GM12878 (cell line): Measurements from ENCODE around the gene NR6A1. TPM values are rescaled to one million over a fixed set of nuclear protein-coding genes. Genes with fewer than 3 reads are reported as not detected.

Source experiments
- ATAC-seq: fragments of 200-7000 bp; cut with Tn5 transposase; 3 replicates; pipeline ENCODE4 v1.9.1; 2020; ENCODE audit warnings: mild to moderate bottlenecking, moderate library complexity
- BruUV-seq: library from RNA; stranded (reverse); fragments of 400-500 nt; replicated peaks from 2 replicates; lab custom pipeline; 2021; lab: Mats Ljungman, UMichigan
- CTCF ChIA-PET: fragments of 300-600 bp; sonication (Branson Sonifier 250); formaldehyde crosslinking; extraction: SDS; loops from one replicate; lab custom pipeline; 2021; ENCODE audit warnings: inconsistent platforms; lab: Yijun Ruan, JAX
- POLR2A ChIA-PET: fragments of 350-600 bp; formaldehyde crosslinking; extraction: SDS; loops from one replicate; lab custom pipeline; 2021; ENCODE audit warnings: inconsistent platforms; lab: Charles Lee
- RAD21 ChIA-PET: fragments of 300-600 bp; sonication (Branson Sonifier 250); formaldehyde crosslinking; loops from one replicate; lab custom pipeline; 2023; ENCODE audit warnings: antibody characterized with exemption; ENCODE audit not compliant: unreplicated experiment; lab: Charles Lee
- SMC1A ChIA-PET: fragments of 300-600 bp; sonication (Branson Sonifier 250); formaldehyde crosslinking; loops from one replicate; lab custom pipeline; 2023; ENCODE audit not compliant: unreplicated experiment, uncharacterized antibody; lab: Charles Lee
- DNase-seq: peaks from one replicate; pipeline ENCODE4 v3.0.0-alpha.2; 2011; ENCODE audit warnings: low read depth, low spot score
- FAIRE-seq: peaks from 3 replicates; lab custom pipeline; 2011; peaks lifted over from hg19 to GRCh38; lab: Jason Lieb, UNC
- H2AFZ ChIP-seq: 2 replicates; pipeline ENCODE4 v1.6.0; 2011; ENCODE audit warnings: low read depth, low read length, control low read depth; ENCODE audit not compliant: control insufficient read depth
- H3K27ac ChIP-seq: 2 replicates; pipeline ENCODE4 v1.5.1; 2011; ENCODE audit warnings: control low read depth; ENCODE audit not compliant: control insufficient read depth, insufficient read depth
- H3K27me3 ChIP-seq, 2 experiments: replicated peaks in 1 of 2; 2 replicates each; pipeline versions ENCODE4 v1.6.0 to v1.6.1; 2011; ENCODE audit warnings: low read length in 1 of 2; ENCODE audit not compliant: control insufficient read depth in 2 of 2, insufficient read depth in 2 of 2
- H3K36me3 ChIP-seq, 2 experiments: 2 replicates each; pipeline ENCODE4 v1.5.1; 2011; ENCODE audit warnings: low read length in 1 of 2; ENCODE audit not compliant: control insufficient read depth in 2 of 2, insufficient read depth in 2 of 2
- H3K4me1 ChIP-seq: 2 replicates; pipeline ENCODE4 v1.6.1; 2011; ENCODE audit warnings: mild to moderate bottlenecking, low read length, moderate library complexity, mixed read lengths; ENCODE audit not compliant: control insufficient read depth, insufficient read depth
- H3K4me2 ChIP-seq: 2 replicates; pipeline ENCODE4 v1.6.0; 2011; ENCODE audit warnings: control low read depth; ENCODE audit not compliant: control insufficient read depth, insufficient read depth
- H3K4me3 ChIP-seq: fragments of 200-600 bp; sonication (generic); 2 replicates; pipeline ENCODE4 v1.5.1; 2016
- H3K79me2 ChIP-seq: 2 replicates; pipeline ENCODE4 v1.6.0; 2011; ENCODE audit warnings: low read length; ENCODE audit not compliant: control insufficient read depth, insufficient read depth
- H3K9ac ChIP-seq: 2 replicates; pipeline ENCODE4 v1.8.0; 2011; ENCODE audit warnings: low read length, control low read depth, mixed read lengths; ENCODE audit not compliant: control insufficient read depth, insufficient read depth
- H3K9me3 ChIP-seq: replicated peaks from 3 replicates; pipeline ENCODE4 v1.5.1; 2011; ENCODE audit warnings: mild to moderate bottlenecking, low read length; ENCODE audit not compliant: control insufficient read depth, insufficient read depth
- H4K20me1 ChIP-seq: 2 replicates; pipeline ENCODE4 v1.6.0; 2011; ENCODE audit not compliant: control insufficient read depth, insufficient read depth
- ATF7 ChIP-seq: fragments of 450-650 bp; IDR thresholded peaks from 2 replicates; pipeline ENCODE4 v1.6.1; 2016; ENCODE audit warnings: low read depth, mild to moderate bottlenecking
- CBFB ChIP-seq: IDR thresholded peaks from 2 replicates; pipeline ENCODE4 v1.6.1; 2016; ENCODE audit warnings: antibody characterized with exemption, low read depth
- CHD4 ChIP-seq: fragments of 200-600 bp; sonication (generic); IDR thresholded peaks from 2 replicates; pipeline ENCODE4 v1.6.1; 2016; ENCODE audit warnings: mild to moderate bottlenecking
- CREM ChIP-seq: IDR thresholded peaks from 2 replicates; pipeline ENCODE4 v1.6.1; 2014; ENCODE audit warnings: antibody characterized with exemption, low read depth
- ETV6 ChIP-seq, 2 experiments: fragments of 450-650 bp in 1 of 2; IDR thresholded peaks in 1 of 2; conservative IDR thresholded peaks in 1 of 2; 2 replicates each; pipeline ENCODE4 v1.6.1; 2014; ENCODE audit warnings: antibody characterized with exemption in 1 of 2, borderline replicate concordance in 1 of 2, low read depth in 1 of 2, mild to moderate bottlenecking in 1 of 2, moderate library complexity in 1 of 2
- HDAC6 ChIP-seq: fragments of 200-600 bp; sonication (generic); IDR thresholded peaks from one replicate; pipeline ENCODE4 v1.8.0; 2017; ENCODE audit warnings: antibody characterized with exemption; ENCODE audit not compliant: unreplicated experiment
- JUND ChIP-seq: IDR thresholded peaks from 2 replicates; pipeline ENCODE4 v1.6.1; 2012; ENCODE audit warnings: low read depth, mild to moderate bottlenecking, low read length, improper control_type of control experiment, moderate library complexity
- KLF5 ChIP-seq: fragments of 450-650 bp; IDR thresholded peaks from 2 replicates; pipeline ENCODE4 v1.6.1; 2014; ENCODE audit warnings: mild to moderate bottlenecking; ENCODE audit not compliant: partially characterized antibody
- MTA3 ChIP-seq: IDR thresholded peaks from 2 replicates; pipeline ENCODE4 v1.6.1; 2012; ENCODE audit warnings: low read length, inconsistent platforms, borderline replicate concordance
- MYB ChIP-seq: fragments of 150-350 bp; IDR thresholded peaks from 2 replicates; pipeline ENCODE4 v1.6.1; 2014; ENCODE audit warnings: mild to moderate bottlenecking, low read depth, low read length, borderline replicate concordance
- RAD51 ChIP-seq: fragments of 450-650 bp; IDR thresholded peaks from 2 replicates; pipeline ENCODE4 v1.6.1; 2016; ENCODE audit warnings: moderate library complexity, mild to moderate bottlenecking, inconsistent platforms
- RB1 ChIP-seq: fragments of 450-650 bp; formaldehyde crosslinking; IDR thresholded peaks from 2 replicates; pipeline ENCODE4 v1.6.1; 2017; ENCODE audit warnings: mild to moderate bottlenecking, borderline replicate concordance
- SP1 ChIP-seq: IDR thresholded peaks from one replicate; pipeline ENCODE4 v1.6.1; 2011; ENCODE audit warnings: low read depth, low read length
- SREBF2 ChIP-seq: IDR thresholded peaks from 2 replicates; pipeline ENCODE4 v1.6.1; 2012; ENCODE audit warnings: mild to moderate bottlenecking, low read length
- STAT1 ChIP-seq: fragments of 450-650 bp; conservative IDR thresholded peaks from 2 replicates; pipeline ENCODE4 v1.6.1; 2014; ENCODE audit warnings: antibody characterized with exemption, mild to moderate bottlenecking
- STAT3 ChIP-seq: IDR thresholded peaks from 2 replicates; pipeline ENCODE4 v1.6.1; 2011; ENCODE audit warnings: low read depth, low read length, improper control_type of control experiment
- USF2 ChIP-seq: IDR thresholded peaks from 2 replicates; pipeline ENCODE4 v1.6.1; 2011; ENCODE audit warnings: low read depth, low read length, improper control_type of control experiment, borderline replicate concordance
- ZBED1 ChIP-seq: IDR thresholded peaks from 2 replicates; pipeline ENCODE4 v1.6.1; 2016; ENCODE audit warnings: borderline replicate concordance
- ZNF274 ChIP-seq: IDR thresholded peaks from one replicate; pipeline ENCODE4 v1.8.0; 2011; ENCODE audit not compliant: insufficient read length, insufficient read depth
- ZNF384 ChIP-seq: IDR thresholded peaks from 2 replicates; pipeline ENCODE4 v1.6.1; 2012; ENCODE audit warnings: low read depth, mild to moderate bottlenecking, low read length, improper control_type of control experiment, borderline replicate concordance
- WGBS: methylation state at CpG from one replicate; pipeline ENCODE4 v1.1.6; 2016; ENCODE audit warnings: low lambda C conversion rate; ENCODE audit not compliant: insufficient replicate concordance, insufficient coverage; ENCODE audit errors: missing lambda C conversion rate; 5-methylcytosine and 5-hydroxymethylcytosine counted together
- in situ Hi-C: fragments of 300-500 bp; cut with MboI; formaldehyde crosslinking; loops from 9 replicates; pipeline ENCODE4 v1.14.3; 2018; ENCODE audit warnings: mixed read lengths
- intact Hi-C: fragments of 100-400 bp; cut with micrococcal nuclease; formaldehyde crosslinking; loops from one replicate; pipeline ENCODE4 v1.14.2; 2022; ENCODE audit not compliant: unreplicated experiment
- polyA plus RNA-seq, 11 experiments: library from polyadenylated mRNA; depleted of rRNA in 4 of 11; unstranded in 6 of 11; stranded (reverse) in 5 of 11; fragments of >200 nt; fragmentation: Nextera tagmentation in 4 of 11; fragmentation: Illumina TruSeq in 1 of 11; extraction: Ambion mirVana in 4 of 11; extraction: Trizol in 1 of 11; gene quantifications; 1 replicate in 1 of 11; 2 replicates in 10 of 11; pipeline versions ENCODE4 v1.2.1 to v1.2.3, GENCODE V29; 2011 to 2016; ENCODE audit warnings: inconsistent platforms in 2 of 11, missing spikeins in 2 of 11, low read depth in 1 of 11
- total RNA-seq, 4 experiments: library from RNA; depleted of rRNA in 3 of 4; stranded (reverse); fragments of >200 nt in 3 of 4; fragmentation: Illumina TruSeq in 1 of 4; extraction: Trizol in 1 of 4; gene quantifications; 2 replicates each; pipeline versions ENCODE4 v1.2.1 to v1.2.3, GENCODE V29; 2013 to 2021
- TF ChIP-seq, protein P1 (sequence below): fragments of 450-650 bp; IDR thresholded peaks from 2 replicates; pipeline ENCODE4 v1.6.1; 2016; ENCODE audit warnings: mild to moderate bottlenecking

Gene NR6A1
- total and polyA plus RNA-seq, 10 of the 15 experiments (the other 5 are each of a cell fraction or from before 2014, with no cell fraction given): 1.2 to 9.2 (median 4.6) TPM

DNA sequence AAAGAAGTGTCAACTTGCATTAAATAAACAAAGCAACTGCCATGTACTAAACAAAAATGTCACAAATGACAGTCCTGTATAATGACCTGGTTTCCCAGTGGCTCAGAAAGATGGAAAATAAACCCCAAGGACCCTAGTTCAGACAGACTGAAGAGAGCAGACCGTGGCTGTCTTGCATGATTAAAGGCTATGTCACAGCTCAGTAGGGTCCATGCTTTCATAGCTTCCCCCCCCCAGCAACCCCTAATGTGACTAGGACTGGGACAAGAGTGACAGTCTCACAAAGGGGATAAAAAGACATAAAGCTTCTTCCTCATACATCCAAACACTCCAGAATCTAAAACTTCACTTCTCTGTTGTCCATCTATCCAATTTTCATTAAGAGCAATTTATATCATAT lies 113.6 kb downstream of the NR6A1 start (continued):
- TF ChIP-seq USF2: no peak
- TF ChIP-seq, all 136 proteins: peak for 0

DNA sequence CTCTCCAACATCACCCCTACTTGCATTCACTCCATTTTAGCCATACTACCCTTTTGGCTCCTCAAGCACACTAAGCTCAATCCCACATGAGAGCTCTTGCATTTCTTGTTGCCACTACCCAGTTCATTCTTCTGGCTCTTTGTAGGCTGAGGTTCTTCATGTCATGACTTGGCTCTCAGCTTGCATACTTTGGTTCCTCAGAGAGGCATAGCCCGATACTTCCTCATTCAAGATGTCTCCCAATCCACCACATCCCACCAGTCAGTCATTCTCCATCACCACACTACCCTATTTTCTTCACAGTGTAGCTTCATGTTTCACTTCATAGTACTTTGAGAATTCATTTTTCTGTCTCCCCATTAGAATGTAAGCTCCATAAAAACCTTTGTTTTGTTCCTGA lies 116.7 kb downstream of the NR6A1 start:
- 0 out of 2 replicates have a peak, but pooled peaks cover 3% of the 10 kb centered on the region for H3K4me1 ChIP-seq
- 94% methylated on average over 1 of the region's 1 CpG for WGBS
- POLR2A ChIA-PET: interaction anchor here (0.5 to 1.9 kb wide), 8 partner anchors 11 to 681 kb away, joined by 3 to 17 read pairs (median 4); no protein-coding TSS in a partner anchor
- ATAC-seq: no peak
- no peaks in the 10 kb centered on the region; a peak in 1 of 4 replicates for H3K36me3 ChIP-seq
- H3K4me3 ChIP-seq: no peak overlapping the region
- H3K4me2 ChIP-seq: no peak overlapping the region
- H4K20me1 ChIP-seq: no peaks in the 10 kb centered on the region
- SMC1A ChIA-PET: interaction anchor here (1.2 to 3.2 kb wide), 10 partner anchors 10 to 57 kb away, joined by 3 to 20 read pairs (median 8); no protein-coding TSS in a partner anchor
- FAIRE-seq: no peak
- H3K9ac ChIP-seq: no peak overlapping the region
- BruUV-seq: no TSS peak
- no peak overlapping the region for H3K27ac ChIP-seq
- no peaks in the 10 kb centered on the region; the same call in 2 of the 3 replicates for H3K9me3 ChIP-seq
- CTCF ChIA-PET: interaction anchor here (0.6 to 6.2 kb wide), 8 partner anchors 8 to 198 kb away, joined by 3 to 25 read pairs (median 4); partner anchors contain the start of gene WDR38
- H3K79me2 ChIP-seq: peaks cover 13% of the 10 kb centered on the region
- DNase-seq: no peak
- H3K27me3 ChIP-seq: no peaks in the 10 kb centered on the region
- no peak overlapping the region for H2AFZ ChIP-seq
- RAD21 ChIA-PET: interaction anchor here (1.1 to 2.7 kb wide), 4 partner anchors 8 to 36 kb away, joined by 3 to 17 read pairs (median 4); no protein-coding TSS in a partner anchor
- TF ChIP-seq ZBED1 (no peak), RB1 (no peak), STAT3 (no peak), SP1 (no peak), STAT1 (no peak), RAD51 (no peak), KLF5 (no peak), CREM (no peak), JUND (no peak), ZNF274 (no peak), MYB (no peak), ETV6 (conservative IDR thresholded peaks at IDR 0.05 in 1 of 2, IDR thresholded peaks at IDR 0.05 in 1 of 2; ENCODE audit: borderline replicate concordance in 1 of 2, low read depth in 1 of 2) (no peak), MTA3 (no peak), CBFB (no peak), SREBF2 (no peak), CHD4 (no peak), ATF7 (no peak), HDAC6 (no peak), ZNF384 (no peak)
- TF ChIP-seq, protein P1, sequence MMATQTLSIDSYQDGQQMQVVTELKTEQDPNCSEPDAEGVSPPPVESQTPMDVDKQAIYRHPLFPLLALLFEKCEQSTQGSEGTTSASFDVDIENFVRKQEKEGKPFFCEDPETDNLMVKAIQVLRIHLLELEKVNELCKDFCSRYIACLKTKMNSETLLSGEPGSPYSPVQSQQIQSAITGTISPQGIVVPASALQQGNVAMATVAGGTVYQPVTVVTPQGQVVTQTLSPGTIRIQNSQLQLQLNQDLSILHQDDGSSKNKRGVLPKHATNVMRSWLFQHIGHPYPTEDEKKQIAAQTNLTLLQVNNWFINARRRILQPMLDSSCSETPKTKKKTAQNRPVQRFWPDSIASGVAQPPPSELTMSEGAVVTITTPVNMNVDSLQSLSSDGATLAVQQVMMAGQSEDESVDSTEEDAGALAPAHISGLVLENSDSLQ: no peak
- intact Hi-C loops: no loop called here
- in situ Hi-C loops: no loop called here
